ENCODE results near the gene ATP8B1.

Gene ATP8B1

GRCh38 chr18:57759650-57760049 is 43.5 kb downstream of the ATP8B1 start:
- no peak overlapping the region for H3K4me3 ChIP-seq (ENCODE audit: low read depth, low read length)
- TF ChIP-seq POLR2A (IDR thresholded peaks at IDR 0.05; ENCODE audit: extremely low read depth, insufficient read length) (no peak), MYC (IDR thresholded peaks at IDR 0.05; ENCODE audit: low read depth, low read length) (no peak)
- TF ChIP-seq, protein P1, sequence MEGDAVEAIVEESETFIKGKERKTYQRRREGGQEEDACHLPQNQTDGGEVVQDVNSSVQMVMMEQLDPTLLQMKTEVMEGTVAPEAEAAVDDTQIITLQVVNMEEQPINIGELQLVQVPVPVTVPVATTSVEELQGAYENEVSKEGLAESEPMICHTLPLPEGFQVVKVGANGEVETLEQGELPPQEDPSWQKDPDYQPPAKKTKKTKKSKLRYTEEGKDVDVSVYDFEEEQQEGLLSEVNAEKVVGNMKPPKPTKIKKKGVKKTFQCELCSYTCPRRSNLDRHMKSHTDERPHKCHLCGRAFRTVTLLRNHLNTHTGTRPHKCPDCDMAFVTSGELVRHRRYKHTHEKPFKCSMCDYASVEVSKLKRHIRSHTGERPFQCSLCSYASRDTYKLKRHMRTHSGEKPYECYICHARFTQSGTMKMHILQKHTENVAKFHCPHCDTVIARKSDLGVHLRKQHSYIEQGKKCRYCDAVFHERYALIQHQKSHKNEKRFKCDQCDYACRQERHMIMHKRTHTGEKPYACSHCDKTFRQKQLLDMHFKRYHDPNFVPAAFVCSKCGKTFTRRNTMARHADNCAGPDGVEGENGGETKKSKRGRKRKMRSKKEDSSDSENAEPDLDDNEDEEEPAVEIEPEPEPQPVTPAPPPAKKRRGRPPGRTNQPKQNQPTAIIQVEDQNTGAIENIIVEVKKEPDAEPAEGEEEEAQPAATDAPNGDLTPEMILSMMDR (IDR thresholded peaks at IDR 0.05; ENCODE audit: low read depth, low read length): no peak
- TF ChIP-seq, protein P2, sequence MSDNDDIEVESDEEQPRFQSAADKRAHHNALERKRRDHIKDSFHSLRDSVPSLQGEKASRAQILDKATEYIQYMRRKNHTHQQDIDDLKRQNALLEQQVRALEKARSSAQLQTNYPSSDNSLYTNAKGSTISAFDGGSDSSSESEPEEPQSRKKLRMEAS (IDR thresholded peaks at IDR 0.05; ENCODE audit: low read depth, low read length): no peak
- no peak for DNase-seq (ENCODE audit: low read depth)

DNA sequence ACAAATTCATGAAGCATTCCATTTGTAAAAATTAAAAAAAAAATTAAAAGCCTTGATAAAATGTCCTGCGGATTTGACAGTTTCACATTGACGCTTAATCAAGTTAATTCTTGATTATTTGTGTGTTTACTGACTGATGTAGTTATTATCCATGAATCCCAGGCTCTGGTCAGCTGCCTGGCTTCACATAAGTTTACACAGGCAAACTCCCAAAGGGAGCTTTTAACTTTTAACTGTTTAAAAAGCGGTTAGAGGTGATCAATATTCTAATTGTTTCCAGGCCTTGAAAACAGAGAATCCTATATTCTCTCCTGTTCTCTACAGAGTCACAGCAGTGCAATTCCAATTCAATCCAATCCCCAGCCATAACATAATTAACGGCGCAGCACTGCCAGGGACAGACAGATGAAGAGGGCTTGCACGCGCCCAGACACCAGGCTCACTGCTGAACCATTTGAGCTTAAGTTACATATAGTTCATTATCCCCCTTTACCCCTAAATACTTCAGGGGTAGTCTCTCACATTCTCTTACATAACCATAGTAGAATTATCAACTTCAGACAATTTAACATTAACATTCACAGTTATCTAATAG is 47.5 kb downstream of the ATP8B1 start:
- no peak for TF ChIP-seq MYC (IDR thresholded peaks at IDR 0.05; ENCODE audit: low read depth, low read length)
- no peak for TF ChIP-seq POLR2A (IDR thresholded peaks at IDR 0.05; ENCODE audit: extremely low read depth, insufficient read length)
- TF ChIP-seq, protein P2 (IDR thresholded peaks at IDR 0.05; ENCODE audit: low read depth, low read length): no peak
- TF ChIP-seq, protein P1 (IDR thresholded peaks at IDR 0.05; ENCODE audit: low read depth, low read length): no peak
- no peak for DNase-seq (ENCODE audit: low read depth)
- H3K4me3 ChIP-seq (ENCODE audit: low read depth, low read length): no peak overlapping the region

GRCh38 chr18:57754577-57755338 is 48.4 kb downstream of the ATP8B1 start:
- TF ChIP-seq MYC (IDR thresholded peaks at IDR 0.05; ENCODE audit: low read depth, low read length) (no peak), POLR2A (IDR thresholded peaks at IDR 0.05; ENCODE audit: extremely low read depth, insufficient read length) (no peak)
- TF ChIP-seq, protein P1 (IDR thresholded peaks at IDR 0.05; ENCODE audit: low read depth, low read length): no peak
- TF ChIP-seq, protein P2 (IDR thresholded peaks at IDR 0.05; ENCODE audit: low read depth, low read length): no peak
- no peak for DNase-seq (ENCODE audit: low read depth)
- no peak overlapping the region for H3K4me3 ChIP-seq (ENCODE audit: low read depth, low read length)

GRCh38 chr18:57753063-57753462 is 50.1 kb downstream of the ATP8B1 start:
- TF ChIP-seq MYC (IDR thresholded peaks at IDR 0.05; ENCODE audit: low read depth, low read length): no peak
- TF ChIP-seq, protein P1 (IDR thresholded peaks at IDR 0.05; ENCODE audit: low read depth, low read length): no peak
- TF ChIP-seq POLR2A (IDR thresholded peaks at IDR 0.05; ENCODE audit: extremely low read depth, insufficient read length): no peak
- TF ChIP-seq, protein P2 (IDR thresholded peaks at IDR 0.05; ENCODE audit: low read depth, low read length): no peak

DNA sequence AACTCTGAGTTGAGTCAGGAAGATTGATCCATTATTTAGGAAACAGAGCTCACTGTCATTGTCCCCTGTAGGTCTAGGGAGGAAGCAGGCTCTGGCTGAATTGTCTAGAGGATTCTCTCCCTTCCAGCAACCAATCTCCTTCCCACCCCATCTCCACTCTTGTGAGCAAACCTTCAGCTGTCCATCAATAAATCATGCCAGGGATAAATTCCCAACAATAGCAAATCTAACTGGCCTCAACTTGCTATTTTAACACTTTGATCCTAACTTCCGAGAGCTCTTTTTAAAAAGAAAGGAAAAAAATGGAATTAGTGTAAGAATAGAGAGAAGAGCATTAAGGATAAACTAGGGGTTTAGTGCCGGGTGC is 53.5 kb downstream of the ATP8B1 start:
- no peak for DNase-seq (ENCODE audit: low read depth)
- H3K4me3 ChIP-seq (ENCODE audit: low read depth, low read length): no peak overlapping the region
- TF ChIP-seq, protein P1 (IDR thresholded peaks at IDR 0.05; ENCODE audit: low read depth, low read length): no peak

More at GRCh38 chr18:57753063-57753462, 50.1 kb downstream of the ATP8B1 start:
- DNase-seq (ENCODE audit: low read depth): no peak
- no peak overlapping the region for H3K4me3 ChIP-seq (ENCODE audit: low read depth, low read length)

Data from NB4 (cell line).